Progenitor cell of endocrine pancreas (in vitro differentiated cells): Measurements from ENCODE around the gene CLCN3. TPM values are rescaled to one million over a fixed set of nuclear protein-coding genes. Genes with fewer than 3 reads are reported as not detected.

Experiments used
- DNase-seq: peaks from one replicate; pipeline ENCODE4 v3.0.0; 2021; ENCODE audit warnings: low spot score; ENCODE audit not compliant: unreplicated experiment
- H3K27ac Mint-ChIP-seq: 2 replicates; pipeline ENCODE4 v1.8.0; 2021; ENCODE audit warnings: mild to moderate bottlenecking, moderate library complexity, mixed read lengths
- H3K27me3 Mint-ChIP-seq: 2 replicates; pipeline ENCODE4 v1.8.0; 2021; ENCODE audit warnings: mixed read lengths
- H3K36me3 Mint-ChIP-seq: 2 replicates; pipeline ENCODE4 v1.8.0; 2022; ENCODE audit warnings: mixed read lengths; ENCODE audit not compliant: insufficient read depth
- H3K4me1 Mint-ChIP-seq: 2 replicates; pipeline ENCODE4 v1.8.0; 2021; ENCODE audit warnings: low read depth, mixed read lengths
- H3K4me3 Mint-ChIP-seq: 2 replicates; pipeline ENCODE4 v1.8.0; 2021; ENCODE audit warnings: low read depth, mild to moderate bottlenecking, moderate library complexity, mixed read lengths
- H3K9me3 Mint-ChIP-seq: 2 replicates; pipeline ENCODE4 v1.8.0; 2021; ENCODE audit warnings: low read depth, mixed read lengths
- CTCF ChIP-seq: fragments of 200-600 bp; sonication (generic); IDR thresholded peaks from one replicate; pipeline ENCODE4 v1.5.0; 2021; ENCODE audit warnings: antibody characterized with exemption, mild to moderate bottlenecking; ENCODE audit not compliant: unreplicated experiment
- total RNA-seq: library from RNA; stranded (reverse); gene quantifications from 2 replicates; pipeline ENCODE4 v1.2.1, GENCODE V29; 2021

CLCN3 gene
- total RNA-seq, 1 donor from 2014 or later: 117 TPM

- DNase-seq: no peak
- H3K9me3 Mint-ChIP-seq: no peaks in the 10 kb centered on the region
- peaks cover 6% of the 10 kb centered on the region for H3K36me3 Mint-ChIP-seq
- H3K4me1 Mint-ChIP-seq: peaks cover 30% of the 10 kb centered on the region
- no peak for TF ChIP-seq CTCF
- H3K27ac Mint-ChIP-seq: no peak overlapping the region
- no peak overlapping the region for H3K4me3 Mint-ChIP-seq
- no peaks in the 10 kb centered on the region for H3K27me3 Mint-ChIP-seq
Measured at GRCh38 chr4:169658196-169658595, 37.8 kb downstream of the CLCN3 start.

- no peak for DNase-seq
- TF ChIP-seq CTCF: no peak
- H3K27ac Mint-ChIP-seq: peak overlapping the region; percentile 98
Measured at GRCh38 chr4:169658975-169659715, 38.8 kb downstream of the CLCN3 start.

GRCh38 chr4:169659716-169660670 is 39.6 kb downstream of the CLCN3 start:
- peak; percentile 33 for DNase-seq
- Mint-ChIP-seq H3K36me3 (peaks cover 2% of the 10 kb centered on the region), H3K27ac (peak overlapping the region; percentile 98), H3K9me3 (no peaks in the 10 kb centered on the region), H3K4me1 (peaks cover 44% of the 10 kb centered on the region), H3K4me3 (peak overlapping the region; percentile 87), H3K27me3 (no peaks in the 10 kb centered on the region)
- no peak for TF ChIP-seq CTCF

More at GRCh38 chr4:169658975-169659715, 38.8 kb downstream of the CLCN3 start:
- no peaks in the 10 kb centered on the region for H3K9me3 Mint-ChIP-seq
- H3K27me3 Mint-ChIP-seq: no peaks in the 10 kb centered on the region
- peaks cover 2% of the 10 kb centered on the region for H3K36me3 Mint-ChIP-seq
- H3K4me3 Mint-ChIP-seq: no peak overlapping the region
- peaks cover 37% of the 10 kb centered on the region for H3K4me1 Mint-ChIP-seq

GRCh38 chr4:169660929-169661328 is 40.6 kb downstream of the CLCN3 start:
- Mint-ChIP-seq H3K4me1 (peaks cover 53% of the 10 kb centered on the region), H3K4me3 (peak overlapping the region; percentile 87), H3K27me3 (no peaks in the 10 kb centered on the region), H3K27ac (peak overlapping the region; percentile 89), H3K36me3 (peaks cover 2% of the 10 kb centered on the region), H3K9me3 (no peaks in the 10 kb centered on the region)
- TF ChIP-seq CTCF: no peak
- DNase-seq: no peak

- Mint-ChIP-seq H3K4me3 (peak overlapping the region; percentile 87), H3K27me3 (no peaks in the 10 kb centered on the region), H3K36me3 (peaks cover 7% of the 10 kb centered on the region), H3K27ac (peak overlapping the region; percentile 92), H3K4me1 (peaks cover 58% of the 10 kb centered on the region), H3K9me3 (peaks cover 5% of the 10 kb centered on the region)
- no peak for TF ChIP-seq CTCF
- DNase-seq: no peak
Measured at GRCh38 chr4:169661761-169662160, 41.4 kb downstream of the CLCN3 start.
